B cell (primary cell): ENCODE results near the gene RASA3. TPM values are rescaled to one million over a fixed set of nuclear protein-coding genes. Genes with fewer than 3 reads are reported as not detected.
"Not testable (repeated sequence)": the region's sequence is repeated elsewhere in the genome, so short reads cannot be mapped to it uniquely, and the experiment has no call there.

Source experiments
- ATAC-seq: fragments of 200-7000 bp; cut with Tn5 transposase; one replicate; pipeline ENCODE4 v1.10.0; 2021; ENCODE audit warnings: low read depth, mild to moderate bottlenecking, moderate number of reproducible peaks, moderate library complexity
- CTCF ChIA-PET: fragments of 350-600 bp; sonication (Branson Sonifier 250); formaldehyde crosslinking; loops from one replicate; lab custom pipeline; 2021; ENCODE audit warnings: antibody characterized with exemption, inconsistent platforms; lab: Charles Lee
- POLR2A ChIA-PET: fragments of 350-600 bp; sonication (Branson Sonifier 250); formaldehyde crosslinking; loops from one replicate; lab custom pipeline; 2021; ENCODE audit warnings: antibody characterized with exemption; lab: Charles Lee
- DNase-seq: peaks from one replicate; pipeline ENCODE4 v3.0.0; 2013
- H2AFZ ChIP-seq: 2 replicates; pipeline ENCODE4 v1.6.1; 2012; ENCODE audit warnings: mild to moderate bottlenecking, low read depth, low read length; ENCODE audit not compliant: insufficient read depth, poor library complexity, severe bottlenecking
- H3K27ac ChIP-seq, 2 donors: 1 replicate in 1 of 2; 2 replicates in 1 of 2; pipeline ENCODE4 v1.5.1; 2012 to 2013; ENCODE audit warnings: low read length in 2 of 2, mild to moderate bottlenecking in 2 of 2, moderate library complexity in 1 of 2
- H3K27me3 ChIP-seq, 4 experiments: fragments of 200-600 bp in 1 of 4; sonication (generic) in 1 of 4; replicated peaks in 1 of 4; 1 replicate in 2 of 4; 2 replicates in 2 of 4; pipeline versions ENCODE4 v1.6.1 to v1.7.0; 2013 to 2016; ENCODE audit warnings: low read length in 3 of 4, mild to moderate bottlenecking in 2 of 4, mixed read lengths in 1 of 4, moderate library complexity in 1 of 4; ENCODE audit not compliant: insufficient read depth in 4 of 4, control insufficient read depth in 3 of 4; ENCODE audit errors: control extremely low read depth in 1 of 4
- H3K36me3 ChIP-seq, 2 experiments: replicated peaks in 1 of 2; 1 replicate in 1 of 2; 2 replicates in 1 of 2; pipeline versions ENCODE4 v1.6.1 to v1.7.1; 2013; ENCODE audit warnings: low read length in 1 of 2; ENCODE audit not compliant: insufficient read depth in 2 of 2, control insufficient read depth in 1 of 2; ENCODE audit errors: control extremely low read depth in 1 of 2, extremely low read depth in 1 of 2
- H3K4me1 ChIP-seq, 2 donors: fragments of 200-600 bp in 1 of 2; sonication (generic) in 1 of 2; 1 replicate in 1 of 2; 2 replicates in 1 of 2; pipeline versions ENCODE4 v1.5.1 to v1.6.1; 2013 to 2017; ENCODE audit warnings: low read length in 2 of 2; ENCODE audit not compliant: control insufficient read depth in 2 of 2, insufficient read depth in 2 of 2
- H3K4me2 ChIP-seq: replicated peaks from 2 replicates; pipeline ENCODE3; 2012; ENCODE audit warnings: mild to moderate bottlenecking, low read depth, low read length; ENCODE audit not compliant: poor library complexity, severe bottlenecking
- H3K4me3 ChIP-seq, 5 experiments: fragments of 200-600 bp in 1 of 5; sonication (generic) in 1 of 5; 1 replicate in 3 of 5; 2 replicates in 2 of 5; pipeline versions ENCODE4 v1.5.1 to v1.7.0; 2011 to 2016; ENCODE audit warnings: low read length in 4 of 5, mild to moderate bottlenecking in 4 of 5, low read depth in 2 of 5, control low read depth in 1 of 5, moderate library complexity in 1 of 5; ENCODE audit not compliant: insufficient read depth in 1 of 5; ENCODE audit errors: control extremely low read depth in 1 of 5, extremely low read depth in 1 of 5
- H3K79me2 ChIP-seq: fragments of 200-600 bp; sonication (generic); one replicate; pipeline ENCODE4 v1.6.0; 2016; ENCODE audit warnings: low read length; ENCODE audit not compliant: control insufficient read depth, insufficient read depth
- H3K9ac ChIP-seq: fragments of 200-600 bp; sonication (generic); 2 replicates; pipeline ENCODE4 v1.6.1; 2017; ENCODE audit warnings: mild to moderate bottlenecking, low read length, moderate library complexity
- H3K9me3 ChIP-seq, 3 donors: one replicate each; pipeline versions ENCODE4 v1.6.1 to v1.7.1; 2013; ENCODE audit warnings: low read length in 2 of 3; ENCODE audit not compliant: control insufficient read depth in 2 of 3, insufficient read depth in 1 of 3; ENCODE audit errors: control extremely low read depth in 1 of 3
- H4K20me1 ChIP-seq: 2 replicates; pipeline ENCODE4 v1.6.0; 2012; ENCODE audit warnings: mild to moderate bottlenecking, low read length; ENCODE audit not compliant: insufficient read depth, control insufficient read depth, poor library complexity, severe bottlenecking
- H3K27ac Mint-ChIP-seq: one replicate; pipeline ENCODE4 v1.8.0; 2021; ENCODE audit warnings: mixed read lengths
- H3K27me3 Mint-ChIP-seq: one replicate; pipeline ENCODE4 v1.8.0; 2021; ENCODE audit warnings: mixed read lengths
- H3K4me1 Mint-ChIP-seq: one replicate; pipeline ENCODE4 v1.8.0; 2021; ENCODE audit warnings: mixed read lengths
- H3K4me3 Mint-ChIP-seq: one replicate; pipeline ENCODE4 v1.8.0; 2021; ENCODE audit warnings: mixed read lengths
- H3K9me3 Mint-ChIP-seq: one replicate; pipeline ENCODE4 v1.8.0; 2022; ENCODE audit warnings: mixed read lengths; ENCODE audit not compliant: insufficient read depth
- EZH2 ChIP-seq: IDR thresholded peaks from 2 replicates; pipeline ENCODE4 v1.6.1; 2012; ENCODE audit warnings: borderline replicate concordance, low read depth, mild to moderate bottlenecking, moderate library complexity, low read length; ENCODE audit not compliant: insufficient read depth, poor library complexity, severe bottlenecking
- WGBS: methylation state at CpG from one replicate; pipeline ENCODE4 v1.1.5; 2013; ENCODE audit warnings: missing lambda C conversion rate; ENCODE audit not compliant: insufficient coverage; 5-methylcytosine and 5-hydroxymethylcytosine counted together
- intact Hi-C: fragments of 100-400 bp; cut with micrococcal nuclease; formaldehyde crosslinking; loops from one replicate; pipeline ENCODE4 v1.10.0; 2022
- polyA plus RNA-seq: library from polyadenylated mRNA; depleted of rRNA; stranded (reverse); fragments of >200 nt; gene quantifications from 2 replicates; pipeline ENCODE4 v1.2.3, GENCODE V29; 2012
- total RNA-seq, 2 donors: library from RNA; stranded (reverse); fragments of 120-200 nt in 1 of 2; gene quantifications; 1 replicate in 1 of 2; 2 replicates in 1 of 2; pipeline versions ENCODE4 v1.2.3 to v1.2.4, GENCODE V29; 2013 to 2022
- TF ChIP-seq, protein P1 (sequence below): fragments of 200-600 bp; IDR thresholded peaks from one replicate; pipeline ENCODE4 v1.8.0; 2022; ENCODE audit warnings: antibody characterized with exemption, mild to moderate bottlenecking

RASA3 gene
- total and polyA plus RNA-seq, 2 donors (not counting 1 experiment from before 2014, with no cell fraction given): 54.2 to 87.4 TPM

DNA sequence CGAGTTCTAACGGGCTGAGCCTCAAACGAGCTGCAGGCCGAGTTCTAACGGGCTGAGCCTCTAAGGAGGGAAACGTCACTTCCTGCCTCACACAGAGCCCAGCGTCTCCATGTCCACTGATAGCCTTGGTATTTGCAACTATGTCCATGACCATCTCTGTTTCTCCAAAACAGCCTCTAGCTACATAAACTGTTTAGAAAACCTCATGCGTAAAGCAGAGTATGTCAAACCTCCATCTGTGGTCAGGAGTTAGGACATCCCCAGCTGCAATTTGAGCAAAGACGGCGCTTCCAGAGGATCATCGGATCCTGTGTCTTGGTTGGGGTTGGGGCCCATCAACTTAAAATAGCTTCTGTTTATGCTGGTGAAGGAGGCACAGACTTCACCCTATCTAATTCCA, 20.8 kb downstream of the RASA3 start:
- Histone ChIP-seq H3K9ac (no peak overlapping the region), H4K20me1 (peaks cover 95% of the 10 kb centered on the region)
- intact Hi-C loops: loop anchor here (2.0 to 5.0 kb wide), 2 partner anchors 31 to 64 kb away; no protein-coding TSS in a partner anchor

GRCh38 chr13:114110830-114111189, 21.6 kb downstream of the RASA3 start:
- H3K27me3 ChIP-seq, H3K9me3 Mint-ChIP-seq, H3K9me3 ChIP-seq, H3K27me3 Mint-ChIP-seq, DNase-seq, ATAC-seq, H3K9ac ChIP-seq: not testable (repeated sequence)
- Mint-ChIP-seq H3K4me1 (peaks cover 50% of the 10 kb centered on the region), H3K4me3 (peak overlapping the region; percentile 85), H3K27ac (peak overlapping the region; percentile 95)
- ChIA-PET POLR2A (interaction anchor here (0.6 to 1.1 kb wide), 6 partner anchors 20 to 124 kb away, joined by 3 to 8 read pairs (median 4); partner anchors contain the start of gene CDC16), CTCF (interaction anchor here (0.6 to 4.4 kb wide), 21 partner anchors 13 to 294 kb away, joined by 3 to 38 read pairs (median 5); no protein-coding TSS in a partner anchor)
- Histone ChIP-seq H3K4me2 (peak overlapping the region; percentile 70), H3K79me2 (peaks cover 93% of the 10 kb centered on the region), H3K4me1 (peaks cover 39 to 49% of the 10 kb centered on the region in 2 donors), H4K20me1 (peaks cover 95% of the 10 kb centered on the region), H3K36me3 (peaks cover 2 to 37% of the 10 kb centered on the region in 2 experiments), H2AFZ (peak overlapping the region; percentile 47), H3K4me3 (peak overlapping the region in 1 of 5 experiments; percentile 10), H3K27ac (peak overlapping the region; percentile 38 to 60)
- 27% methylated on average over 3 of the region's 18 CpGs for WGBS
- intact Hi-C loops: loop anchor here (1.0 to 5.0 kb wide), 6 partner anchors 18 to 160 kb away; no protein-coding TSS in a partner anchor
- TF ChIP-seq, protein P1, sequence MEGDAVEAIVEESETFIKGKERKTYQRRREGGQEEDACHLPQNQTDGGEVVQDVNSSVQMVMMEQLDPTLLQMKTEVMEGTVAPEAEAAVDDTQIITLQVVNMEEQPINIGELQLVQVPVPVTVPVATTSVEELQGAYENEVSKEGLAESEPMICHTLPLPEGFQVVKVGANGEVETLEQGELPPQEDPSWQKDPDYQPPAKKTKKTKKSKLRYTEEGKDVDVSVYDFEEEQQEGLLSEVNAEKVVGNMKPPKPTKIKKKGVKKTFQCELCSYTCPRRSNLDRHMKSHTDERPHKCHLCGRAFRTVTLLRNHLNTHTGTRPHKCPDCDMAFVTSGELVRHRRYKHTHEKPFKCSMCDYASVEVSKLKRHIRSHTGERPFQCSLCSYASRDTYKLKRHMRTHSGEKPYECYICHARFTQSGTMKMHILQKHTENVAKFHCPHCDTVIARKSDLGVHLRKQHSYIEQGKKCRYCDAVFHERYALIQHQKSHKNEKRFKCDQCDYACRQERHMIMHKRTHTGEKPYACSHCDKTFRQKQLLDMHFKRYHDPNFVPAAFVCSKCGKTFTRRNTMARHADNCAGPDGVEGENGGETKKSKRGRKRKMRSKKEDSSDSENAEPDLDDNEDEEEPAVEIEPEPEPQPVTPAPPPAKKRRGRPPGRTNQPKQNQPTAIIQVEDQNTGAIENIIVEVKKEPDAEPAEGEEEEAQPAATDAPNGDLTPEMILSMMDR: peak; percentile 22

More for the DNA sequence above, 20.8 kb downstream of the RASA3 start:
- peaks cover 2 to 36% of the 10 kb centered on the region in 2 experiments for H3K36me3 ChIP-seq
- H3K4me3 ChIP-seq: no peak overlapping the region
- H3K27me3 Mint-ChIP-seq: no peaks in the 10 kb centered on the region
- 77% methylated on average over 10 of the region's 11 CpGs for WGBS
- TF ChIP-seq, protein P1: no peak
- TF ChIP-seq EZH2: no peak
- ChIA-PET CTCF (interaction anchor here (0.7 to 4.4 kb wide), 15 partner anchors 17 to 295 kb away, joined by 3 to 38 read pairs (median 7); no protein-coding TSS in a partner anchor), POLR2A (interaction anchor here (1.1 kb wide), 1 partner anchor 19 kb away, joined by 7 read pairs; no protein-coding TSS in a partner anchor)
- H3K4me2 ChIP-seq: no peak overlapping the region
- H3K79me2 ChIP-seq: peaks cover 93% of the 10 kb centered on the region
- peak overlapping the region; percentile 3 for H3K27ac Mint-ChIP-seq
- peaks cover 39 to 50% of the 10 kb centered on the region in 2 donors for H3K4me1 ChIP-seq
- H3K4me3 Mint-ChIP-seq: no peak overlapping the region
- no peak overlapping the region for H2AFZ ChIP-seq
- H3K9me3 Mint-ChIP-seq: no peaks in the 10 kb centered on the region
- H3K27ac ChIP-seq: no peak overlapping the region
- no peaks in the 10 kb centered on the region for H3K27me3 ChIP-seq
- peaks cover 0 to 8% (median 0%) of the 10 kb centered on the region in 3 donors for H3K9me3 ChIP-seq
- peaks cover 48% of the 10 kb centered on the region for H3K4me1 Mint-ChIP-seq
- DNase-seq (no peak), ATAC-seq (no peak)
